K562 (cell line): Measurements from ENCODE around the gene FADS1.

Source experiments
- CTCF ChIP-seq, 3 experiments: IDR thresholded peaks in 2 of 3; conservative IDR thresholded peaks in 1 of 3; 2 replicates each; pipeline ENCODE4 v1.5.1; 2011 to 2012; ENCODE audit warnings: low read length in 3 of 3, mild to moderate bottlenecking in 3 of 3, control low read depth in 2 of 3, improper control_type of control experiment in 1 of 3, inconsistent platforms in 1 of 3, low read depth in 1 of 3, mixed read lengths in 1 of 3, moderate library complexity in 1 of 3; ENCODE audit not compliant: insufficient read depth in 2 of 3
- FIP1L1 ChIP-seq: fragments of 200-400 bp; formaldehyde crosslinking; IDR thresholded peaks from 2 replicates; pipeline ENCODE4 v1.6.1; 2018; ENCODE audit warnings: mild to moderate bottlenecking, low read depth, low read length; ENCODE audit not compliant: poor library complexity, severe bottlenecking
- RERE ChIP-seq: sonication (generic); formaldehyde crosslinking; IDR thresholded peaks from 2 replicates; pipeline ENCODE4 v1.8.0; 2023; ENCODE audit warnings: missing genetic modification reagents, mild to moderate bottlenecking, borderline replicate concordance
- RNF2 ChIP-seq: sonication (generic); IDR thresholded peaks from 2 replicates; pipeline ENCODE4 v1.6.1; 2016
- ZNF384 ChIP-seq: IDR thresholded peaks from 2 replicates; pipeline ENCODE4 v1.6.1; 2012; ENCODE audit warnings: low read depth, low read length, improper control_type of control experiment

- TF ChIP-seq FIP1L1, result no peak
- TF ChIP-seq RERE (CRISPR knock-in tag), result no peak
- TF ChIP-seq CTCF (IDR thresholded peaks at IDR 0.05 in 2 of 3, conservative IDR thresholded peaks at IDR 0.05 in 1 of 3; ENCODE audit: insufficient read depth in 2 of 3, low read depth in 1 of 3, low read length in 3 of 3), result no peak
- TF ChIP-seq ZNF384, result no peak
- TF ChIP-seq RNF2, result no peak
Measured at GRCh38 chr11:61853698-61854169, 36.9 kb upstream of the FADS1 start.
